Embryonic facial prominence (tissue), 1 donor: Measurements from ENCODE around the gene CHD5.
"Not testable (repeated sequence)": the region's sequence is repeated elsewhere in the genome, so short reads cannot be mapped to it uniquely, and the experiment has no call there.

ENCODE experiments used
- DNase-seq: peaks from one replicate; pipeline ENCODE4 v3.0.0-alpha.2; 2016; ENCODE audit errors: extremely low spot score

Gene CHD5

DNA sequence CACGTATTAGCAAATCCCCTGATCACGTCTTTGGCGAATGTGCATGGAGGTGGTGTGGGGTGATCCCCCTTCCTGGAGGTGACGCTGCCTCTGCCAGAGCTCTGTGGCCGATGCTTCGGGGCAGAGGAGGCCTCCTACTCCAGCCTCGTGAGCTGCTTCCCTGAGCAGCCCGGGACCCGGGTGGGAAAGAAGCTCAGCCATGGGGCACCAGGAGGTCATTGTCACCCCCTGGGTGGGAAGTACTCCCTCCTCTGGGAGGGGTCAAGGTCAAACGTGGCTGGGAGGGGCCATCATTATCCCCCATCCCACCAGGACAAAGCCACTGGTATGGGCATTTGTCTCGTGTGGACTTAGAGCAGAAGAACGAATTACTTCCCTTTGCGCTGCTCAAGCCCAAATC lies 93.8 kb downstream of the CHD5 start:
- DNase-seq: no peak

DNA sequence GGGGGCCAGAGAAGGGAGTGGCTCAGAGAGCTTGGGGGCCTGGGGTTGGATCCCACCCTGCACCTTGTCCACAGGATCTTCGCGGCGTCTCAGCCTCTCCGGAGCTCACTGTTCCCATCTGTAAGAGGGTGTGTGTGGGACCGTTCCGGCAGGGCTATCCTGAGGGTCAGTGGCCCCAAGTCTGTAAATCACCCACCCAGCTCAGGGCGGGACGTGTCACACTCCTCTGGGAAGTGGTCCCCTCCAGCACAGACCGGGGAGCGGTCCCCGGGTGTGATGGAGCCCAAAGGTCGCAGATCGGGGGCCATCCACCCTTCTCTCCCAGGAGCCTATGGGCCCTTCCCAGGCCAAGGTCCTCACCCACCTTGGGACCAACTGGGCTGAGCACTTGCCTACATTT lies 94.5 kb downstream of the CHD5 start:
- no peak for DNase-seq

DNA sequence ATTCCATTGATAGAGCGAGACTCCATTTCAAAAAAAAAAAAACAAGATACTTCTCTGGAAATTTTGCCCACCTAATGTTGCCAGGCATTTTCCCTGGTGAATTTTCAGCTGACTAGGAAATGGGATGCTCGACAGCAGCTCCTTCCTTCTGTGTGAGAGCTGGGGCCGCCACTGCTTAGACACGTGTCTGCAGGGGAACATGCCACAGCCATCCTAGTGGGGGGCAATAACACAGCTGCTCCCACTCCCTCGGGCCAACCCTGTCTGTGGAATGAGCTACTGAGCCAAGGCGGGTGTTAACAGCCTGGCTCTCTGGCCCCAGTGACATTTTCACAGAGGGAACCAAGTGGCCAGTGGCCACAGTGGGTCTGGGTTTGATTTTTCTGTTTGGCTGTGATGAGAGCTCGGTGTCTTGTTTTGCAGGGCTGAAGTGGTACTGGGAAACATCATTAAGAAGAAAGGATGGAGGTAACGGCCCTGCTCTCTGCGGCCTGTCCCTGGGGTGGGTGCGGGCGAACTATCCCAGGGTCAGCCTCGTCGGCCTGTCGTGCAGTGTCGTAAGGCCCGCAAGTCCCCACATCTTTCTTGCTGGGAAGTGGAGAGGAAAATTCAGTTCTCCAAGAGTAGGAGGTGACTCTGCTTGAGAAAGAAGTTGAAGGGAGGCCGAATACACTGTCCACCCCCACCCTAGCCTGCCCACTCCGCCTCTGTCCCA lies 95.2 kb downstream of the CHD5 start:
- no peak for DNase-seq

DNA sequence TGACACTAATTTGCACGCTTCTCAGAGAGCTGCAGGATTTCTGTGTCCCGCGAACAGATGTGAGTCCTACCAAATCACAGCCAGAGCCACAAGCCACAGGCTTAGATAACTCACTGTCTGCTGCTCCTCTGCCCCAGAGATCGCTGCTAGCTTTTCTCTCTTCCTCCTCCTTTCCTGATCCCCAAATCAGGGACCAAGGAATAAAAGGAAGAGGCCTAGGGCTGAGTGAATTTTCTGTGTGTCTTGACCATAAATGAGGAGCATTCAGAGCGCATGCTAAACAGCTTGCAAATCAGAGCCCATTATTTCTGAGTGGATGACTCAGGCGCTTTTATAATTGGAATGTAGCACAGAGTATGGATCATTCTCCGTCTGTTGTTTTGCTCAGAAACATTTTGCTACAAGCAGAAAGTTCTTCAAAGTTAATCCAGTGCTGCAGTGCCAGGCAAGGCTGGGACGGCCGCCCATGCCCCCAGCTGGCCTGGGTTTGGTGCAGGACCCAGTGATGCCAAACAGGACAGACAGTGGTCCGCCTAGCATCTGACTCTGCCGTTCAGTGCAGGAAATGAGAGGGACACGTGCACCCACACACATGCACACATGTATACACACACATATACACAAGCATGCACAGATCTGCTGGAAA lies 96.2 kb downstream of the CHD5 start:
- no peak for DNase-seq

DNA sequence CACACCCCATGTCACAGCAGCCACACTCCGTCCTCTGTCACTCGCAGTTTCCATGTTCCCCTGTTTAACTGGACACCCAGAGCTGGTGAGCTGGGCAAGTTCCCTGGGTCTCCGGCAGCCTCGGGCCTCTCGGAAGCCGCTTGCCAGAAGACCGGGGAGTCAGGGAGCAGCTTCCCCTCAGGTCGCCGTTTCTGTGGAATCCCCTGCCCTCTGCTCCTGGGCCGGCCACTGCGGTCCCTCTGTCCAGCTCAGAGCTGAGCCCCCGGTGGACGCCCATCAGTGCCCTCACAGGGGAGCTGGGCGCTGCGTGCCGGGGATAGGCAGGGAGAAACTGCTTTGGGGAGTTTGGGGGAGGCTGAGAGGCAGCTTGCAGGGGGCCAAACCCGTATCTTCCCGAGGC lies 96.7 kb downstream of the CHD5 start:
- no peak for DNase-seq

DNA sequence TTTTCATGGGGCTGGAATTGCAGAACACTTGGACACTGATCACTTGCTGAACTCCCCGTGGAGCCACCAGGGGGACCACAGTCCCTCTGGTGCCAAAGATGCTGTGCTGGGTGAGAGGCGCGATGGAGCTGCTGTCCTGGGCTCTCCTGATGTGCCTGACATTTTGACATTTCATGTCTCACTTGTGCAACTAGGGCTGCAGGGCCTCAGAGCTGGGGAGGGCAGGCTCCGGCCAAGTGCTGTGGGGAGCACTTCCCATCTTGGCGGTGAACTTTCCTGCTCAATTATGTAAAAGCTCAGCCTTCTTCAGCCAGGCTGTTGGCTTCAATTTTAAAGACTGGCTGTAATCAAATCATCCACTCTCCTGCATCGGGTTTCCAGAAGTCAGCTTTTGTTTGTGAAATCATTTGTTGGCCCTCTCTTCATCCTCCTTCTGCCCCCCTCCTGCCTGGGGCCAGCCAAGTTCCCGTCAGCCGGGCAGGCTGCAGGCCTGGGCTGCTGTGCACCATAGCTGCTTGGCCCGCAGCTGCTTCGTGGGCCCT lies 97.6 kb downstream of the CHD5 start:
- DNase-seq: no peak

DNA sequence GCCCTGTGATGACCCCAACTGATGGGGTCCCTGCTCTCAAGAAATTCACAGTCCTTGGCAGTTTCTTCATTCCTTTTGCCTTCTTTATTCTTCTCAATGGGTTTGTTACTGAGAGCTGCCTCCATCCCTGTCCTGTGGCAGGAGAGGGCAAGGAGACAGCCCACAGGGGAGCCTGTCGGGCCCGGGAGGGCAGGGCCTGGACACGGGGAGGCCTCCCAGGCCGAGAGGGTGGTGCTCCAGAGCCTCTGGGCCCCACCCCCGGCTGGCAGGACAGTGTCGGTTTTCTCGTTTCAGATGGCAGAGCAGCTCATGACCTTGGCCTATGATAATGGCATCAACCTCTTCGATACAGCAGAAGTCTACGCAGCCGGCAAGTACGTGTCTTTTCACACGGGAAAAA lies 98.2 kb downstream of the CHD5 start:
- no peak for DNase-seq

DNA sequence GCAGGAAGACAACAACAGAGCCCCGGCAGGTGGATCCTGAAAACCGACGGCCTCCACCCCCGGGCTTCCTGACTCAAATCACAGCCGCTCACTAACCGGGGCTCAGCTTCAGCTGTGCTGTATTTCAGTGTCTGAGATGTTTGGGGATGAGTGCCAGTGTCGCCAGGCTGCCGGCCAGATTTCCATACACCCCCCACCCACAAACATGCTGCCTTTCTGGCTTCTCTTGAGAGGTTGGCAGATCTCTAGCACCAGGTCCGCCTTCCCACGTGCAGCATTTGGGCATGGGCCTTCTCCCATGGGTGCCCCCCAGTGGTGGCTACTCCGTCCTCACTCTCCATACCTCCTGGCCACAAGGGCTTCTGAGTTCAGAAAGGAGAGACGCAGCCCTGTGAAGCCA lies 99.7 kb downstream of the CHD5 start:
- no peak for DNase-seq

DNA sequence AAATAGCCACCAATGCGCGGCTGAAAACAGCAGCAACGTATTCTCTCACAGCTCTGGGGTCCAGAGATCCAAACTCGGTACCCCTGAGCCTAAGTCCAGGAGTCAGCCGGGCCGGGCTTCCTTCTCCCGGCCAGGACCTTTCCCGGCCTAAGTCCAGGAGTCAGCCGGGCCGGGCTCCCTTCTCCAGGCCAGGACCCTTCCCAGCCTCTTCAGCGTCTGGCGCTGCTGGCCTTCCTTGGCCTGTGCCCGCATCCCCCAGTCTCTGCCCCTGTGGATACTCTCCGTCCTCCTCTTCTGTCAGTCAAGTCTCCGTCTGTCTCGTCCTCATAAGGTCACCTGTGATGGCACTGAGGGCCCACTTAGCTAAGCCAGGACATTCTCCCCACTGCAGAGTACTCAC lies 102.2 kb downstream of the CHD5 start:
- no peak for DNase-seq

DNA sequence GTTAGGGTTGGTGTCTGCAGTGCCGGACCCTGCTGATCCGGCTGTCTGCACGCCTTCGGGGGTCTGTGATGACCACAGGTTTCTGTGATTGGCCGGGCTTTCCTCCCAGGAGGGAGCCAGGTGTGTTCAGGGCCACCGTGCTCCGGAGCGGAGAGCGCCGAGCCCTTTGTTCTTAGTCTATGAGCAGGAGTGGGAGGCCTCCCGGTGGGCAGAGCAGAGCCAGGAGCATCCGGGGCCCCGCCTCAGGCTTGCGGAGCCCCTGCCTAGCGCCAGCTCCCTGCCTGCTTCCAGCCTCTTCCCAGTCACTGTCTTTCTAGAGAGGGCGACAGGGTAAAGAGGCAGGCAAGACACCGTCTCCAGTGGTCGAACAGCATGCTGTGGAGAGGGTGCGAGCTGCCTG lies 102.6 kb downstream of the CHD5 start:
- no peak for DNase-seq

DNA sequence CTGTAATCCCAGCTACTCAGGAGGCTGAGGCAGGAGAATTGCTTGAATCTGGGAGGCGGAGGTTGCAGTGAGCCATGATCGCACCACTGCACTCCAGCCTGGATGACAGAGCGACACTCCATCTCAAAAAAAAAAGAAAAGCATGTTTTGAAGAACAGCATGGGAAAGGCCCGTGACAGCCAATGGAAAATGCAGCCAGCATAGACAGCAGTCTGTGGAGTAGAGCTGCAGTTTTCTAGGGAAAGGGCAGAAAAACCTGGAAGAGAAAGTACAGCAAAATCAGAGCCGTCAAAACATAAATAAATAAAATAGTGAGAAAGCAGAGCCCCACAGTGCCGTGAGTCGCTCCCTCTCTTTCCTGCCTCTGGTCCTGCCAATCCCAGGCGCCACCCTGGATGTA lies 103.1 kb downstream of the CHD5 start:
- not testable (repeated sequence) for DNase-seq

DNA sequence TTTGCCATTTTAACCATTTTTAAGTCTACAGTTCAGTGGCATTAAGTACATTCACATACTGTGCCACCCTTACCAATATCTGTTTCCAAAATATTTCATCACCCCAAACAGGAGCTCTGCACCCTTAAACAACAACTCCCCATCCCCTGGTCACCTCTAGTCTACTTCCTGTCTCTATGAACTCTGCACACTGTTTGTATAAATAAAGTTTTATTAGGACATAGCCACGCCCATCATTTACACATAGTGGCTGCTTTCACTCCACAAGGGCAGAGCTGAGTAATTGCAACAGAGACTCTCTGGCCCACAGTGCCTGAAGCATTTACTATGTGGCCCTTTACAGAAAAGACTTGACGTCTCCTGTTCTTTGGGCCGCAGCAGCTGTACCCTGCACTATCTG lies 104.4 kb downstream of the CHD5 start:
- no peak for DNase-seq

DNA sequence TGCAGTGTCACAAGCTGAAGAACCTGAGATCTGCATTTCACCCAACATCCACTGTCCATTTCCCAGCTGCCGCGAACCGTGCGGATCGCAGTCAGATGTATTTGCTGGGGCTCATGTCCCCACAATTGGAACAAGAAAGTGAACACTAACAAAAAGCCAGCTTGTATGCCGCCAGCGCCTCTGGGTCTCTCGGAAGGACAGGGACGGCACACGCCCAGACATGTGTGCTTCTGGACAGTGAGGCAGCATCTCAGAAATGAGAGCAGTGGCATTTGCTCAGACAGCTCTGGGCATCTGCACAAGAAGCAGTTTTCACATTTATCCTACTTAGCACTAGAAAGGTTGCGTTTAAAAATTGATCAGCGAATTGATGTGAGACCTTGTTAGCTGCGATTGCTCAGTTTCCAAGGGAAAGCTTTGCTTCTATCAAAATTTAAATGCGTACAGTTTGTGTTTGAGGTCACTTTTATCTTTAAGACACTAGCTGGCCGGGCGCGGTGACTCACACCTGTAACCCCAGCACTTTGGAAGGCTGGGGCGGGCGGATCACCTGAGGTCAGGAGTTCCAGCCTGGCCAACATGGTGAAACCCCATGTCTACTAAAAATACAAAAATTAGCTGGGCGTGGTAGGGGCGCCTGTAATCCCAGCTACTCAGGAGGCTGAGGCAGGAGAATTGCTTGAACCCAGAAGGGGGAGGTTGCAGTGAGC lies 105.8 kb downstream of the CHD5 start:
- DNase-seq: no peak

DNA sequence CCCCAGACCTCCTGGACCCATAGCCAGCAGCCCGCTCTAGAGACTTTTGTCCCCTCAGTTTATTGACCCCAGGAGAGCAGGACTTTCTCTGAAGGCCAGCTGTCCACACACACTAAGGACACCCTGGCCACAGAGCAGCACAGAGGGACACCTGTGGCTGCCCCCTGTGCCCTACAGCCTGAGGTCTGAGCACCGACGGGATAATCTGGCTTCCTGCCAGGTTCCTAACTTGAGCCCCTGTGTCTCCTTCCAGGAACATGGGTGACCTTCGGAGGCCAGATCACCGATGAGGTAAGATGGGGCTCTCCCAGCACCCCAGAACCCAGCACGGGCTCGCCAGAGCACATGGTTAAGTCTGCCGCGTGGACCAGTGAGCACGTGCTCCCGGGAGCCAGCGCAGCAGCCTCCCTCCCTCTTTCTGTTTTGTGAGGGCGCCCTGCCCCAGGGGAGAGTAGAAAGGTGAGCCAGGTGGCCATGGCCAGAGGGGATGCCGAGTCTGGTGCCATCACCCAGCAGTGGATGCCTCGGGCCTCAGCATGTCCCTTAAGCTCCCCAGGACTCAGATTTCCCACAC lies 106.6 kb downstream of the CHD5 start:
- no peak for DNase-seq

DNA sequence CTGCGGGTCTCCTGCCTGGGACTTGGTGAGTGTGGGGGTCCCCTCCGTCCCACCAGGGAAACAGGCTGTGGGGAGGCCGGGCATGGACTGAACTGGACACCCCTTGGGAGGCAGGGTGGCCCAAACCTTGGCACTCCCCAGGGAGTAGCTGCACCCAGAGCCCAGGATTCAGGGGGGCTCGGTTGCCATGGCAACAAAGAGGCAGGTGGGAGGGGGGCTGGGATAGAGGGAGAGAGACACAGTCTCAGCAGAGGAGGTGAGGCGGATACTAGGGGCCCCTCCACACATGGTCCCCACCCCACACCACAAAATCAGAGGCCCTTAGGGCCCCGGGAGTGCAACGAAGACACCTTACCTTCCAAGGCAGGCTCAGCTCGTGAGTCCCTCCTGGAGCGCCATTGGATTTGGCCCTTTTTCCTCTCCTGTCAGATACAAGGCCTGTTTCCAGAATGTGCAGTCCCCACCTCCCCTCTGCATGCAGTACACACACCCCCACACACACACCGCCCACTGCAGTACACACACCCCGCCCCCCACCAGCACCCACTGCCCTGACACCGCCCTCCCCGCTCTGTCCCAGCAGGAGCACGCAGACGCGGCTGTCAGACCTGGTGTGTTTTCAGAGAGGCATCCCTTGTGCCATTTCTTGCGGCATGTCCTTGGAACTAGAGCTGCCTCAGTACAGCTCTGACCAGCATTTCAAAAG lies 107.2 kb downstream of the CHD5 start:
- DNase-seq: no peak

DNA sequence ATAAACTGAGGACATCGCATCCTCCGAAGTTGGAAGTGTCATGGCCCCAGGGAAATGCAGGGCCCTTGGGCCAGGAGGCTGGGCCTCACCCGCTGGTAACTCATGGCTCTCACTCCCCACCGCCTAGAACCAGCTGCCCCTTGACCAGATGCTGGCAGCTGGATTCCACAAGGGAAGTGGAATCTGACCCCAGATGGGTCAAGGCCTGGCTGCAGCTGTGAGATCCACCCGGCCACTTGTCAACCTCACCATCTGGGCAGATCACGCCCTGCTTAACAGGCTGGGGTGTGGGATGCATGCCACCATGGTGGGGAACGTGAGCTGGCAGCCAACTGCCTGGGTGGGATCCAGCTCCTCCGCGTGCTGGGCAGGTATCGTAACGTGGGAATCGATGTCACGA lies 108.9 kb downstream of the CHD5 start:
- no peak for DNase-seq

DNA sequence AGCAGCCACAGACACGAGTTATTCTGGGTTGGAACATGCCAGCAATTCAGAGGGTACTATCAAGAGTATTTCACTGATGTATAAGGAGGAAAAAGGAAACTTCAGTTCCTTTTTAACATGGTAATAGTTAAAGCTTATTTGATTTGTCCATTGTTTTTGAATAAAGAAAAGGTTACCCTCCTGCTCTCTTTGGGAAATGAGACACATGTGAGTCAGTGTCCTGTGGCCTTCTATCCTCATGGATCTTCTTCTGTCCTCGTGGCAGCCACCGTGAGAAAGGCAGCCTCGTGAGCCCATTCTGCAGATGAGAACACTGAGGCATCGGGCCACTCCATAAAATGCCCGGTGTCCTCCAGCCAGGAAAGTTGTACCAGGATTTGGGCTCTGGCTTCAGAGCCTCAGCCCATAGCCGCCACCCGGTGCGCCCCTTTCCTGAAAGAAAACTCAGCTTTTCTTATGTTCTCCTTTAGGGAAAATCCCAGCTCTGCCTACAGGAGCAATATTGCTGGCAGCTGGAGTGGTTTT lies 109.6 kb downstream of the CHD5 start:
- no peak for DNase-seq

DNA sequence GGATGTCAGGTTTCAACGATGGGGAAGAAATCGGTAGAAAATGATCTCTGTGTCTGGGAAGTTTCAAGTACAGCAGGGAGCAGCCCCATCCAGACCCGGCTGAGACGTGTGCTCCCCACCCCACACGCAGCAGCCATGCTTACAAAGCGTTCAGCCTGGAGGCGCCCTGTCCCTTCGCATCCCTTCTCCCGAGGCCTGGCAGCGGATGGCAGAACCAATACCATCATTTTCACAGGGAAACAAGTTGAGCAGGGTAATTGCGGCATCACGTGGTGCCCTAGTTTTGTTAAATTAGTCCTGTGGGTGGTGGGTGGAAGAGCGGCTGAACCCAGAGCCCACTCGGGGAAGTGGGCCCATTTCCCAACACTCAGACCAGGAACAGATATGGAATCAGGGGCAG lies 110.5 kb downstream of the CHD5 start:
- no peak for DNase-seq

DNA sequence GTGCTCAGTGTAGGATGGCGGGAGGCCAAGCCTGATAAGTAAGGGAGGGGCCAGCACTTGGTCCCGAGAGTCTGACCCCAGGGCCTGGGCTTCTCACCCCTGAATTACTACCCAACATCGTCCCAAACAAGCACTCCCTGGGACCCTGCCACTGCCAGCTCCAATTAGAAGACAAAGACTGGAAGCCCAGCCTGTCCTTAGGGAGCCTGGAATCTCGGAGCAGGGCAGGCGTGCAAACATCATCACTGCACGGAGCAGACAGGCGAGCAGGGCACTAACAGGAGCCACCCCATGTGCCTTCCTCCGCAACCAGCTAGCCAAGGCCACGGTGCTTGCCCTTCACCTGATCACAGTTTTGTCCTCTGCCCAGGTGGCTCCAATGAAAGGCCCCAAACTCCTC lies 111.2 kb downstream of the CHD5 start:
- DNase-seq: no peak

DNA sequence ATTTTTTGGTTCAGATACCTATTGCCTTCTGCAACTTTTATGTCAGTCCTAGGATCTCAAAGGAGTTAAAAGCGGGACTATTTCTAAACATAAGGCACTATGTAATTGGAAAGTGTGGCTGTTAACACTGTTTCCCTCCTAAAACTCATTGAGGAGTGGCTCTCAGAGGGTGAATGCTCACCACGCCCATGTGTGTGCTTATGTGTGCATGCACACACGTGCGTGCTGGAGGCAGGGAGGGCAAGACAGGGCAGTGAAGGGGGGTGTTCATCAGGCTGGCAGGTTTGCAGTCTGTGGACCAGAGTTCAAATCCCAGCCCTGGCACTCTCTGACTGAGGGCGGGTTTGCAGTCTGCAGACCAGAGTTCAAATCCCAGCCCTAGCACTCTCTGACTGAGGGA lies 112.0 kb downstream of the CHD5 start:
- no peak for DNase-seq

DNA sequence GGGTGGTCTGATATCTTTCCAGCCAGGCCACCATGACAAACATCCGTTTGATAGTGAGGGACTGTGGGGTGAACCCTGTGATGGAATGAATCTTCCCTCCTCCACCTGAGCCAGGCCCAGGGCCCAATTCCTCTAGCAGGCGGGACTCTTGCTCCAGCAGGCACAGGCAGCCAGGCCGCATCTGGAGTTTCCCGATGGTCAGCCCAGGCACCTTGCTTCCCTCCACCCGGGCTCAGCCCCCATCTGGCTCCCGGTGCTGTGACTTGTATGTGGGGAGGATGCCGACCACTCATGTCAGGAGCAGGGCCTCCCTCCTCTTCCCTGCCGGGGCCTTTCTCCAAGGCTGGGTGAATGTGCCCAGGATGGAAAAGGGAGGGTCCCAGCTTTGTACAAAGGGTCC lies 113.4 kb downstream of the CHD5 start:
- DNase-seq: no peak
